HepG2 (cell line): ENCODE results near the gene UNC93A. TPM values are rescaled to one million over a fixed set of nuclear protein-coding genes. Genes with fewer than 3 reads are reported as not detected.

ENCODE experiments used
- AGO2 ChIP-seq: fragments of 200-400 bp; formaldehyde crosslinking; optimal IDR thresholded peaks from 2 replicates; pipeline ENCODE3; 2017; ENCODE audit warnings: mild to moderate bottlenecking, low read depth, low read length, moderate library complexity
- ARID2 ChIP-seq: sonication (generic); formaldehyde crosslinking; IDR thresholded peaks from 2 replicates; pipeline ENCODE4 v1.8.1; 2022; ENCODE audit warnings: mild to moderate bottlenecking, missing genetic modification reagents, borderline replicate concordance
- DRAP1 ChIP-seq: IDR thresholded peaks from 2 replicates; pipeline ENCODE4 v1.6.1; 2016; ENCODE audit warnings: missing genetic modification reagents, missing compliant biosample characterization
- E2F2 ChIP-seq: sonication (generic); formaldehyde crosslinking; IDR thresholded peaks from 2 replicates; pipeline ENCODE4 v1.4.0; 2020; ENCODE audit warnings: missing genetic modification reagents, borderline replicate concordance
- EED ChIP-seq: sonication (generic); formaldehyde crosslinking; IDR thresholded peaks from 2 replicates; pipeline ENCODE4 v1.5.0; 2020; ENCODE audit warnings: mild to moderate bottlenecking, missing genetic modification reagents
- FOXC1 ChIP-seq: sonication (generic); formaldehyde crosslinking; IDR thresholded peaks from 2 replicates; pipeline ENCODE4 v1.8.0; 2022; ENCODE audit warnings: mild to moderate bottlenecking, missing genetic modification reagents, borderline replicate concordance
- KAT8 ChIP-seq: IDR thresholded peaks from 2 replicates; pipeline ENCODE4 v1.6.1; 2016; ENCODE audit warnings: missing genetic modification reagents, missing compliant biosample characterization
- NRL ChIP-seq: sonication (generic); formaldehyde crosslinking; IDR thresholded peaks from 2 replicates; pipeline ENCODE4 v1.5.0; 2020; ENCODE audit warnings: missing genetic modification reagents, mild to moderate bottlenecking, moderate library complexity, borderline replicate concordance
- RXRA ChIP-seq: sonication (generic); formaldehyde crosslinking; IDR thresholded peaks from 2 replicates; pipeline ENCODE4 v1.5.1; 2020; ENCODE audit warnings: missing genetic modification reagents
- SRF ChIP-seq: IDR thresholded peaks from 2 replicates; pipeline ENCODE4 v1.6.1; 2011; ENCODE audit warnings: mild to moderate bottlenecking, low read depth, low read length, moderate library complexity
- ZKSCAN8 ChIP-seq: IDR thresholded peaks from 2 replicates; pipeline ENCODE4 v1.6.1; 2016; ENCODE audit warnings: borderline replicate concordance, missing genetic modification reagents, missing compliant biosample characterization
- ZNF225 ChIP-seq: sonication (generic); formaldehyde crosslinking; IDR thresholded peaks from 2 replicates; pipeline ENCODE4 v1.4.0; 2020; ENCODE audit warnings: mild to moderate bottlenecking, missing genetic modification reagents
- ZNF280D ChIP-seq: sonication (generic); formaldehyde crosslinking; IDR thresholded peaks from 2 replicates; pipeline ENCODE4 v1.5.1; 2020; ENCODE audit warnings: mild to moderate bottlenecking, missing genetic modification reagents
- ZNF776 ChIP-seq: sonication (generic); formaldehyde crosslinking; IDR thresholded peaks from 2 replicates; pipeline ENCODE4 v1.4.0; 2020; ENCODE audit warnings: mild to moderate bottlenecking, missing genetic modification reagents
- polyA plus RNA-seq, 8 experiments: library from polyadenylated mRNA; depleted of rRNA in 3 of 8; stranded (reverse) in 7 of 8; unstranded in 1 of 8; fragments of >200 nt; fragmentation: Illumina TruSeq in 4 of 8; extraction: Trizol in 4 of 8; gene quantifications; 2 replicates each; pipeline versions ENCODE4 v1.2.1 to v1.2.3, GENCODE V29; 2011 to 2016; ENCODE audit warnings: low read depth in 4 of 8, missing spikeins in 1 of 8, mixed read lengths in 1 of 8; ENCODE audit not compliant: insufficient read depth in 1 of 8
- total RNA-seq, 5 experiments: library from RNA; depleted of rRNA; stranded (reverse); fragments of >200 nt; fragmentation: Illumina TruSeq; extraction: Trizol; gene quantifications; 2 replicates each; pipeline ENCODE4 v1.2.3, GENCODE V29; 2016; ENCODE audit warnings: low read depth in 1 of 5
- TF ChIP-seq, protein P1 (sequence below): sonication (generic); formaldehyde crosslinking; IDR thresholded peaks from 2 replicates; pipeline ENCODE4 v1.4.0; 2020; ENCODE audit warnings: missing genetic modification reagents, mild to moderate bottlenecking, borderline replicate concordance
- TF ChIP-seq, protein P2 (sequence below): sonication (generic); formaldehyde crosslinking; IDR thresholded peaks from 2 replicates; pipeline ENCODE4 v1.4.0; 2020; ENCODE audit warnings: missing genetic modification reagents, borderline replicate concordance
- TF ChIP-seq, protein P3 (sequence below): IDR thresholded peaks from 2 replicates; pipeline ENCODE4 v1.6.1; 2016; ENCODE audit warnings: low read depth, control low read depth

The UNC93A gene
- total and polyA plus RNA-seq, 2 of the 13 experiments (the other 11 are each of a cell fraction or from before 2014, with no cell fraction given), result 11.0 to 42.7 TPM

DNA sequence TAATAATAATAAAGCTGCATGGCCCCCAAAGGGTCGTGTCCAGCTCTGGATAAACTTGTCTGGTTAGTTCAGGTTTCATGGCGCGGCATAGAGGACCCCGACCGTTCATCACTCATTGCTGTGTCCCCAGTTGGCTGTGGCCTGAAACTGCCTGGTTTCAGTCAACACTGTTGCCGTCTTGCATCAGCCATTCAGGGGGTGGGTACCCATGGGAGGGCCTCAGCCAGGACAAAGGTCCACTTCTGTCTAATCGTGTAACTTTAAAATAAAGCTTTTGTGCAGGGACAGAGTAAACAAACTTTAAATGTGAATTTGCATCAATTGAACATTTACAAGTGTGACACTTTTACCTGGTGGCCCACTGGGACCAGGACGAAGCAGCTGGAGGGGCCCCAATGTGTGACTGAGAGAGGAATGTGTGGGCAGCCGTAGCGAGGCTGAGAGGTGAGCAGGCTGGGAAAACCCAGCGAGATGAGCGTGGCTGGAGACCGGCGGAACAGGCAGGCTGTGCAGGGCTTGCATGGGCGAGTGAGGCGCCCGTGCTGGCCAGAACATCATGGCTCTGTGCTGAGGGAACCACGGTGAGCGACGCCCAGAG is 22.3 kb upstream of the UNC93A start (continued):
- TF ChIP-seq KAT8 (CRISPR knock-in tag) (peak; percentile 87), FOXC1 (CRISPR knock-in tag) (peak; percentile 93), ARID2 (CRISPR knock-in tag) (no peak), NRL (peak; percentile 25; the same call in 1 of the 2 replicates), ZNF225 (peak; percentile 81; the same call in 1 of the 2 replicates), ZKSCAN8 (CRISPR knock-in tag) (no peak), ZNF280D (no peak), SRF (no peak), DRAP1 (peak; percentile 82), RXRA (CRISPR knock-in tag) (peak; percentile 82), EED (0 out of 2 replicates have a peak, but pooled peaks have one; percentile 34), E2F2 (CRISPR knock-in tag) (peak; percentile 42; the same call in 1 of the 2 replicates), ZNF776 (no peak), AGO2 (peak; percentile 56)
- TF ChIP-seq, protein P1, sequence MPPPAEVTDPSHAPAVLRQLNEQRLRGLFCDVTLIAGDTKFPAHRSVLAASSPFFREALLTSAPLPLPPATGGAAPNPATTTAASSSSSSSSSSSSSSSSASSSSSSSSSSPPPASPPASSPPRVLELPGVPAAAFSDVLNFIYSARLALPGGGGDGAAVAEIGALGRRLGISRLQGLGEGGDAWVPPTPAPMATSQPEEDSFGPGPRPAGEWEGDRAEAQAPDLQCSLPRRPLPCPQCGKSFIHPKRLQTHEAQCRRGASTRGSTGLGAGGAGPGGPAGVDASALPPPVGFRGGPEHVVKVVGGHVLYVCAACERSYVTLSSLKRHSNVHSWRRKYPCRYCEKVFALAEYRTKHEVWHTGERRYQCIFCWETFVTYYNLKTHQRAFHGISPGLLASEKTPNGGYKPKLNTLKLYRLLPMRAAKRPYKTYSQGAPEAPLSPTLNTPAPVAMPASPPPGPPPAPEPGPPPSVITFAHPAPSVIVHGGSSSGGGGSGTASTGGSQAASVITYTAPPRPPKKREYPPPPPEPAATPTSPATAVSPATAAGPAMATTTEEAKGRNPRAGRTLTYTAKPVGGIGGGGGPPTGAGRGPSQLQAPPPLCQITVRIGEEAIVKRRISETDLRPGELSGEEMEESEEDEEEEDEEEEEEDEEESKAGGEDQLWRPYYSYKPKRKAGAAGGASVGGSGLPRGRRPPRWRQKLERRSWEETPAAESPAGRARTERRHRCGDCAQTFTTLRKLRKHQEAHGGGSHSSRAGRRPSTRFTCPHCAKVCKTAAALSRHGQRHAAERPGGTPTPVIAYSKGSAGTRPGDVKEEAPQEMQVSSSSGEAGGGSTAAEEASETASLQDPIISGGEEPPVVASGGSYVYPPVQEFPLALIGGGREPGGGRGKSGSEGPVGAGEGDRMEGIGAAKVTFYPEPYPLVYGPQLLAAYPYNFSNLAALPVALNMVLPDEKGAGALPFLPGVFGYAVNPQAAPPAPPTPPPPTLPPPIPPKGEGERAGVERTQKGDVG (CRISPR knock-in tag), result peak; percentile 97
- TF ChIP-seq, protein P2, sequence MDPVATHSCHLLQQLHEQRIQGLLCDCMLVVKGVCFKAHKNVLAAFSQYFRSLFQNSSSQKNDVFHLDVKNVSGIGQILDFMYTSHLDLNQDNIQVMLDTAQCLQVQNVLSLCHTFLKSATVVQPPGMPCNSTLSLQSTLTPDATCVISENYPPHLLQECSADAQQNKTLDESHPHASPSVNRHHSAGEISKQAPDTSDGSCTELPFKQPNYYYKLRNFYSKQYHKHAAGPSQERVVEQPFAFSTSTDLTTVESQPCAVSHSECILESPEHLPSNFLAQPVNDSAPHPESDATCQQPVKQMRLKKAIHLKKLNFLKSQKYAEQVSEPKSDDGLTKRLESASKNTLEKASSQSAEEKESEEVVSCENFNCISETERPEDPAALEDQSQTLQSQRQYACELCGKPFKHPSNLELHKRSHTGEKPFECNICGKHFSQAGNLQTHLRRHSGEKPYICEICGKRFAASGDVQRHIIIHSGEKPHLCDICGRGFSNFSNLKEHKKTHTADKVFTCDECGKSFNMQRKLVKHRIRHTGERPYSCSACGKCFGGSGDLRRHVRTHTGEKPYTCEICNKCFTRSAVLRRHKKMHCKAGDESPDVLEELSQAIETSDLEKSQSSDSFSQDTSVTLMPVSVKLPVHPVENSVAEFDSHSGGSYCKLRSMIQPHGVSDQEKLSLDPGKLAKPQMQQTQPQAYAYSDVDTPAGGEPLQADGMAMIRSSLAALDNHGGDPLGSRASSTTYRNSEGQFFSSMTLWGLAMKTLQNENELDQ (CRISPR knock-in tag), result no peak
- TF ChIP-seq, protein P3, sequence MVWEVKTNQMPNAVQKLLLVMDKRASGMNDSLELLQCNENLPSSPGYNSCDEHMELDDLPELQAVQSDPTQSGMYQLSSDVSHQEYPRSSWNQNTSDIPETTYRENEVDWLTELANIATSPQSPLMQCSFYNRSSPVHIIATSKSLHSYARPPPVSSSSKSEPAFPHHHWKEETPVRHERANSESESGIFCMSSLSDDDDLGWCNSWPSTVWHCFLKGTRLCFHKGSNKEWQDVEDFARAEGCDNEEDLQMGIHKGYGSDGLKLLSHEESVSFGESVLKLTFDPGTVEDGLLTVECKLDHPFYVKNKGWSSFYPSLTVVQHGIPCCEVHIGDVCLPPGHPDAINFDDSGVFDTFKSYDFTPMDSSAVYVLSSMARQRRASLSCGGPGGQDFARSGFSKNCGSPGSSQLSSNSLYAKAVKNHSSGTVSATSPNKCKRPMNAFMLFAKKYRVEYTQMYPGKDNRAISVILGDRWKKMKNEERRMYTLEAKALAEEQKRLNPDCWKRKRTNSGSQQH (CRISPR knock-in tag), result peak; percentile 78; the same call in 1 of the 2 replicates
